Mucosa of stomach (tissue), 1 donor: ENCODE data around the gene GRIA1.

Experiments
- H3K27me3 ChIP-seq: one replicate; pipeline ENCODE4 v1.7.0; 2013; ENCODE audit warnings: mild to moderate bottlenecking, low read length; ENCODE audit not compliant: control insufficient read depth, insufficient read depth
- H3K36me3 ChIP-seq: one replicate; pipeline ENCODE4 v1.7.0; 2013; ENCODE audit warnings: low read length; ENCODE audit not compliant: control insufficient read depth, insufficient read depth
- H3K4me1 ChIP-seq: one replicate; pipeline ENCODE4 v1.7.0; 2013; ENCODE audit warnings: mild to moderate bottlenecking, low read length; ENCODE audit not compliant: control insufficient read depth, insufficient read depth
- H3K4me3 ChIP-seq: one replicate; pipeline ENCODE4 v1.7.0; 2013; ENCODE audit warnings: low read length
- H3K9ac ChIP-seq: one replicate; pipeline ENCODE4 v1.7.0; 2013; ENCODE audit warnings: mild to moderate bottlenecking, low read length, moderate library complexity
- H3K9me3 ChIP-seq: one replicate; pipeline ENCODE4 v1.7.0; 2013; ENCODE audit warnings: mild to moderate bottlenecking, low read length, moderate library complexity; ENCODE audit not compliant: control insufficient read depth
- donor health status: Pancreatic carcinoma.

The GRIA1 gene

DNA sequence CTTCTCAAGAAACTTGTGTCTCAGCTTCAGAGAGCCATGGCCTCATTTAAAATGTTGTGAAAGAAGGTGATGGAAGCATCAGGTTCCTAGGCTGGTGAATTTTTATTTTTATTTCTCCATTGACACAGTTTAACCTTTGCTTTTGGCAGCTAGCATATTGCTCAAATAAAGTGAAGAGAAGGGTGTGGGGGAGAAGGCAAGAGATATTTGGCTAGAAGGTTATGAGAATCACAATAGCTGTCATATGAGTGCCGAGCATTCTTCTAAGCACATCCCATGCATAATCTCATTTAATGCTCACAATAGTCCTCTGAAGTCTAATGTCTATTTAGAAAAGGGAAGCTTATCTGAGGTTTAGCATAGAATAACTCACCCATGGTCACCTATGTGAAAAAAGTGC lies 43.1 kb downstream of the GRIA1 start:
- Histone ChIP-seq H3K27me3 (no peaks in the 10 kb centered on the region), H3K4me3 (no peak overlapping the region), H3K36me3 (no peaks in the 10 kb centered on the region), H3K4me1 (no peaks in the 10 kb centered on the region), H3K9ac (no peak overlapping the region), H3K9me3 (no peaks in the 10 kb centered on the region)

DNA sequence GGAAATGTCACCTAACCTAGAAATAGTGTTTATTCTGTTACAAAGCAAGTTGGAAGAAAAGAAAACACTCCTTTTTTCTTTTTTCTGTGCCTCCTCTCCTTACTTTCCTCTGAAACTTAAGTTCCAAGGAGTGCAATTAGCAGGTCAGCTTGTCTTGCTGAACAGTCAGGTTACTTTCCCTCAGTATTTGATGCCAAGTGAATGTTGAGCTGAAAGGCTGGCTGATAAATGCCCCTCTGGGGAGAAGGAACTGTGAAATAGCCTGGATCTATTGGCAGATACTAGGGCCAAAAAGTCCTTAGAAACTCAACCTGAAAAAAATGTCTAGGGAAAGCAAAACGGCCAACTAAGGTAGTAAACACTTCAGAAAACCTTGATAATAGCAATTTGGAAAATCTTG lies 43.6 kb downstream of the GRIA1 start:
- Histone ChIP-seq H3K36me3 (no peaks in the 10 kb centered on the region), H3K4me3 (no peak overlapping the region), H3K27me3 (no peaks in the 10 kb centered on the region), H3K9ac (no peak overlapping the region), H3K9me3 (no peaks in the 10 kb centered on the region), H3K4me1 (no peaks in the 10 kb centered on the region)

DNA sequence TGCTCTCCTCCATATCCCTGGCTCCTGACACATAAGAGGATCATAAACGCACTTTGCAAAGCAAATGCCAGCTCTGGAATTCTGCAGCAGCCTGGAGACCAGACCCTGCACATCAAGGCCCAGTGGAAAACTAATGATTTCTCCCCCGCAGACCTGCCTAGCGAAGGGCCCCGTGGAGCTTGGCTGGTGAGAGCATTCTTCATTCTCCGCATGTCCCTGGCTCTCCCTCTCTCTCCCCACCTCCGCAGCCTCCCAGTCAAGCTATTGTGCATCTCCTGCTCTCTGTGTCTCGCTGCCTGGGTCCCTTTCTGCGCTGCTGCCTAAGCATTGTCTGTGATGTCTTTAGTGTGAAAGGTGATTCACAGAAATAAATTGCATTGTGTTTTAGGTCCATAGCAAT lies 46.7 kb downstream of the GRIA1 start:
- H3K4me3 ChIP-seq = no peak overlapping the region
- no peaks in the 10 kb centered on the region for H3K27me3 ChIP-seq
- H3K9ac ChIP-seq = no peak overlapping the region
- H3K9me3 ChIP-seq = no peaks in the 10 kb centered on the region
- no peaks in the 10 kb centered on the region for H3K36me3 ChIP-seq
- no peaks in the 10 kb centered on the region for H3K4me1 ChIP-seq

DNA sequence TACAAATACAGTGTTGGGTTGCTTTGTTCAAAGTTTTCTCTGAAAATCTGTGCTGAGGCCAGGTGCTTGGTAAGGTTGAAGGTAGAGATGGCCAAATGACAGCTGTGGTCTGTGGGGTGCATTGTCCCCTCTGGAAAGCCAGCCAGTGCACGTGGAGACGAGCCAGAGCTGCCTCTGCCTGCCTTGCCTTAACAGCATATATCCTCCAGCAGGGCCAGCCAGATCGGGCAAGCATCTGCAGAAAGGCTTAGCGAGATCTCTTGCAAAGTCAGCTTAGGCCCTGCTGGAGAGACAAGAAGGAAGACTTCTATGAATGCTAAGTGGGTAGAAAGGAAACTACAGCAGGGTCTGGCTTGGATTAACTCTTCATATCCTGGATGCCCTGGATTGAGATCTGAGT lies 49.5 kb downstream of the GRIA1 start:
- Histone ChIP-seq H3K27me3 (no peaks in the 10 kb centered on the region), H3K9ac (no peak overlapping the region), H3K4me3 (no peak overlapping the region), H3K9me3 (no peaks in the 10 kb centered on the region), H3K4me1 (no peaks in the 10 kb centered on the region), H3K36me3 (no peaks in the 10 kb centered on the region)

- H3K9ac ChIP-seq = no peak overlapping the region
- no peak overlapping the region for H3K4me3 ChIP-seq
- H3K9me3 ChIP-seq = no peaks in the 10 kb centered on the region
- H3K4me1 ChIP-seq = no peaks in the 10 kb centered on the region
- H3K27me3 ChIP-seq = no peaks in the 10 kb centered on the region
- H3K36me3 ChIP-seq = no peaks in the 10 kb centered on the region
Observed at GRCh38 chr5:153542536-153542935, 52.1 kb downstream of the GRIA1 start.

DNA sequence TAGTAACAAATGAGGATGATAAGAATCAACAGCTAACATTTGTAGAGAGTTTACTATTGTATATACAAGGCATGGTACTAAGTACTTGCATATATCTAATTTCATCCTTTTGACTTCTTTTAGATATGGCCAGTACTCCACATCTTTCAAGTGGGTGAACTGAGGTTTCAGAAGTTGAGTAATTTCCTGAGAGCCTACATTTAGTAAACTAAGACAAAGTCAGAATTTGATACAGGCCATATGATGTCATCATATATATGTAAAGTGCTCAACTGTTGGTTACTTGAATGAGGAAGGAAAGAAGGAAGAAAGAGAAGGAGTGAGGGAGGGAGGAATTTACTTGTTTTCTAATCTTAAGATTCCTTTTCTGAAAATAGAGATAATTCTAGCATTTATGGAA lies 52.8 kb downstream of the GRIA1 start:
- Histone ChIP-seq H3K9ac (no peak overlapping the region), H3K9me3 (no peaks in the 10 kb centered on the region), H3K4me3 (no peak overlapping the region), H3K27me3 (no peaks in the 10 kb centered on the region), H3K4me1 (no peaks in the 10 kb centered on the region), H3K36me3 (no peaks in the 10 kb centered on the region)

GRCh38 chr5:153543959-153544470 lies 53.5 kb downstream of the GRIA1 start:
- Histone ChIP-seq H3K9me3 (no peaks in the 10 kb centered on the region), H3K9ac (no peak overlapping the region)

GRCh38 chr5:153544706-153545105 lies 54.2 kb downstream of the GRIA1 start:
- Histone ChIP-seq H3K9ac (no peak overlapping the region), H3K9me3 (no peaks in the 10 kb centered on the region), H3K4me1 (no peaks in the 10 kb centered on the region)

More at GRCh38 chr5:153543959-153544470, 53.5 kb downstream of the GRIA1 start:
- no peaks in the 10 kb centered on the region for H3K4me1 ChIP-seq
- H3K36me3 ChIP-seq = no peaks in the 10 kb centered on the region
- H3K27me3 ChIP-seq = no peaks in the 10 kb centered on the region
- no peak overlapping the region for H3K4me3 ChIP-seq

GRCh38 chr5:153546566-153546965 lies 56.1 kb downstream of the GRIA1 start:
- Histone ChIP-seq H3K27me3 (no peaks in the 10 kb centered on the region), H3K36me3 (no peaks in the 10 kb centered on the region), H3K4me3 (no peak overlapping the region), H3K9ac (no peak overlapping the region), H3K4me1 (no peaks in the 10 kb centered on the region), H3K9me3 (no peaks in the 10 kb centered on the region)

More at GRCh38 chr5:153544706-153545105, 54.2 kb downstream of the GRIA1 start:
- no peaks in the 10 kb centered on the region for H3K36me3 ChIP-seq
- H3K4me3 ChIP-seq = no peak overlapping the region
- no peaks in the 10 kb centered on the region for H3K27me3 ChIP-seq

- H3K9me3 ChIP-seq = no peaks in the 10 kb centered on the region
- H3K4me1 ChIP-seq = no peaks in the 10 kb centered on the region
- H3K36me3 ChIP-seq = no peaks in the 10 kb centered on the region
- H3K27me3 ChIP-seq = no peaks in the 10 kb centered on the region
- no peak overlapping the region for H3K9ac ChIP-seq
- H3K4me3 ChIP-seq = no peak overlapping the region
Observed at GRCh38 chr5:153551537-153552079, 61.1 kb downstream of the GRIA1 start.

GRCh38 chr5:153552886-153553285 lies 62.4 kb downstream of the GRIA1 start:
- H3K36me3 ChIP-seq = no peaks in the 10 kb centered on the region

DNA sequence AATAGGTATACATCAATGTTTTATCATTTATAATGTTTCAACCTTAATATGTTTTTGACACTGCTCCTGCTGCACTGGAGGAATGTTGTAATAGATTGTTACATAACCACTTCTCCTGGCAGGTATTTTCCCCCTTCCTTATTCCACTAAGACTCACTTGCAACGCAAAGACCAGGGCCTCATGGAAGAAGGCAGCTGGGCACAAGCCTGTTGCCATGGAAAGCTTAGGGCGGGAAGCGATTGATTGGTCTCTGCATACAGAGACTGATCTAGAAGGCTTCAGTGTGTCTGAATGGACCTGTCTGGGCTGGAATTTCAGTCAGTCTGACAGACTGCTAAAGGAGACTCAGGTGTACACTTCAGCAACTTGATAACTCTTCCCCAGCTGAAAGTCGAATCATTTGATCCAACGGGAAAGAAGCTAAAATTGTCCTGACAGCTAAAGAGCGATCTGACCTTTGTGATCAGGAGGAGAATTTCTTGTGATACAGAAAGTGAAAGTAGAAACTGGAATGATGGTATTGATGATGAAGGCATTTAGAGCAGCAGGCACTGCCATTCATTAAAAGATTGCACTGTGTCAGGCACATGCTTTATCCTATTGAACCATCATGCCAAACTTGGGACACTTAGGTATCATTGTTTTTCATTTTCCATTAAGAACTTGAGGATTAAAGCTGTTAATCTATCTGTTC lies 65.1 kb downstream of the GRIA1 start:
- Histone ChIP-seq H3K9me3 (no peaks in the 10 kb centered on the region), H3K4me3 (no peak overlapping the region), H3K9ac (no peak overlapping the region), H3K4me1 (no peaks in the 10 kb centered on the region), H3K27me3 (no peaks in the 10 kb centered on the region), H3K36me3 (no peaks in the 10 kb centered on the region)

More at GRCh38 chr5:153552886-153553285, 62.4 kb downstream of the GRIA1 start:
- H3K4me3 ChIP-seq = no peak overlapping the region
- no peaks in the 10 kb centered on the region for H3K4me1 ChIP-seq
- H3K9ac ChIP-seq = no peak overlapping the region
- H3K27me3 ChIP-seq = no peaks in the 10 kb centered on the region
- H3K9me3 ChIP-seq = no peaks in the 10 kb centered on the region
